Measurements from ENCODE around the gene KRT73.

KRT73 gene

GRCh38 chr12:52617403-52617785 lies 965 bp downstream of the KRT73 start:
- no peak for DNase-seq

GRCh38 chr12:52616680-52617402 lies 1.5 kb downstream of the KRT73 start:
- DNase-seq: no peak

GRCh38 chr12:52615912-52616311 lies 2.4 kb downstream of the KRT73 start:
- no peak for DNase-seq

- peak; percentile 33 to 40 for DNase-seq
Measured at GRCh38 chr12:52615208-52615868, 3.0 kb downstream of the KRT73 start.

GRCh38 chr12:52614381-52615207 lies 3.8 kb downstream of the KRT73 start:
- DNase-seq: no peak

- DNase-seq: no peak
Measured at GRCh38 chr12:52613384-52614030, 4.9 kb downstream of the KRT73 start.

GRCh38 chr12:52612431-52613383 lies 5.7 kb downstream of the KRT73 start:
- no peak for DNase-seq

- DNase-seq: no peak
Measured at GRCh38 chr12:52611080-52611468, 7.3 kb downstream of the KRT73 start.

- DNase-seq: no peak
Measured at GRCh38 chr12:52608826-52609630, 9.3 kb downstream of the KRT73 start.

GRCh38 chr12:52608161-52608560 lies 10.2 kb downstream of the KRT73 start:
- no peak for DNase-seq

- DNase-seq: no peak
Measured at GRCh38 chr12:52607314-52607713, 11.0 kb downstream of the KRT73 start.

- no peak for DNase-seq
Measured at GRCh38 chr12:52606581-52607218, 11.7 kb downstream of the KRT73 start.

- DNase-seq: no peak
Measured at GRCh38 chr12:52606096-52606495, 12.3 kb downstream of the KRT73 start.

- no peak for DNase-seq
Measured at GRCh38 chr12:52605542-52605941, 12.8 kb downstream of the KRT73 start.

GRCh38 chr12:52604859-52605258 lies 13.5 kb downstream of the KRT73 start:
- DNase-seq: no peak

- peak; percentile 41 to 44 for DNase-seq
Measured at GRCh38 chr12:52603314-52603713, 15.0 kb downstream of the KRT73 start.

GRCh38 chr12:52602552-52602951 lies 15.8 kb downstream of the KRT73 start:
- no peak for DNase-seq

- DNase-seq: no peak
Measured at GRCh38 chr12:52601671-52602070, 16.7 kb downstream of the KRT73 start.

- DNase-seq: no peak
Measured at GRCh38 chr12:52600941-52601481, 17.3 kb downstream of the KRT73 start, which contains the start of gene KRT72. Gene KRT72 (minus strand): TSS chr12:52601463. CDS start chr12:52601452, 11 bp downstream.

- DNase-seq: no peak
Measured at GRCh38 chr12:52600475-52600874, 17.9 kb downstream of the KRT73 start.

All from activated CD4-positive, alpha-beta T cell treated with anti-CD3 and anti-CD28 coated beads for 4 hours (primary cell).